HepG2 (cell line): Measurements from ENCODE around the gene ESYT1. TPM values are rescaled to one million over a fixed set of nuclear protein-coding genes. Genes with fewer than 3 reads are reported as not detected.

Source experiments
- ATAC-seq: fragments of 200-7000 bp; cut with Tn5 transposase; 3 replicates; pipeline ENCODE4 v1.9.1; 2020; ENCODE audit warnings: mild to moderate bottlenecking, moderate library complexity
- BruUV-seq: library from RNA; stranded (reverse); fragments of 400-500 nt; replicated peaks from 2 replicates; lab custom pipeline; 2021; lab: Mats Ljungman, UMichigan
- CTCF ChIA-PET: fragments of 300-600 bp; formaldehyde crosslinking; extraction: SDS; loops from one replicate; lab custom pipeline; 2021; ENCODE audit warnings: low total read pairs, inconsistent platforms, low intra/inter-chr PET ratio; lab: Yijun Ruan, JAX
- POLR2A ChIA-PET: fragments of 350-600 bp; sonication (Branson Sonifier 250); formaldehyde crosslinking; loops from one replicate; lab custom pipeline; 2020; ENCODE audit warnings: antibody characterized with exemption, inconsistent platforms; lab: Yijun Ruan, JAX
- DNase-seq: peaks from one replicate; pipeline ENCODE4 v3.0.0-alpha.2; 2015; ENCODE audit warnings: low spot score
- FAIRE-seq: peaks from 3 replicates; lab custom pipeline; 2011; peaks lifted over from hg19 to GRCh38; lab: Jason Lieb, UNC
- H2AFZ ChIP-seq: one replicate; pipeline ENCODE4 v1.6.1; 2011; ENCODE audit warnings: low read length, inconsistent platforms
- H3K27ac ChIP-seq: fragments of 300-600 bp; 3 replicates; pipeline ENCODE4 v1.8.0; 2011; ENCODE audit warnings: mixed run types, mild to moderate bottlenecking, mixed read lengths, low read length, inconsistent platforms; ENCODE audit not compliant: insufficient read depth; ENCODE audit errors: extremely low read length
- H3K27me3 ChIP-seq, 2 experiments: fragments of 200-600 bp in 1 of 2; 2 replicates in 1 of 2; 3 replicates in 1 of 2; pipeline versions ENCODE4 v1.6.0 to v1.8.0; 2011; ENCODE audit warnings: low read length in 2 of 2, mild to moderate bottlenecking in 2 of 2, moderate library complexity in 2 of 2, inconsistent platforms in 1 of 2; ENCODE audit not compliant: insufficient read depth in 2 of 2, control insufficient read depth in 1 of 2
- H3K36me3 ChIP-seq, 2 experiments: fragments of 200-600 bp in 1 of 2; replicated peaks in 1 of 2; 2 replicates in 1 of 2; 3 replicates in 1 of 2; pipeline versions ENCODE4 v1.5.1 to v1.8.0; 2011; ENCODE audit warnings: low read length in 2 of 2, inconsistent platforms in 1 of 2; ENCODE audit not compliant: insufficient read depth in 2 of 2, control insufficient read depth in 1 of 2
- H3K4me1 ChIP-seq: 2 replicates; pipeline ENCODE4 v1.5.1; 2012; ENCODE audit warnings: low read length, inconsistent platforms; ENCODE audit not compliant: insufficient read depth
- H3K4me2 ChIP-seq: 2 replicates; pipeline ENCODE4 v1.6.0; 2011; ENCODE audit warnings: low read depth, low read length, inconsistent platforms
- H3K4me3 ChIP-seq, 3 experiments: fragments of 200-600 bp in 1 of 3; sonication (generic), shearing (Covaris generic) in 1 of 3; replicated peaks in 1 of 3; 2 replicates each; pipeline ENCODE4 v1.5.1; 2011 to 2016; ENCODE audit warnings: low read length in 3 of 3, inconsistent platforms in 2 of 3, low read depth in 2 of 3, mild to moderate bottlenecking in 2 of 3, control low read depth in 1 of 3, mixed read lengths in 1 of 3; ENCODE audit not compliant: insufficient read depth in 1 of 3
- H3K79me2 ChIP-seq: one replicate; pipeline ENCODE4 v1.6.1; 2011; ENCODE audit warnings: low read length, inconsistent platforms; ENCODE audit not compliant: insufficient read depth
- H3K9ac ChIP-seq: 2 replicates; pipeline ENCODE4 v1.6.0; 2011; ENCODE audit warnings: mild to moderate bottlenecking, low read depth, low read length, inconsistent platforms; ENCODE audit not compliant: insufficient read depth
- H3K9me3 ChIP-seq: 2 replicates; pipeline ENCODE4 v1.5.1; 2012; ENCODE audit warnings: mild to moderate bottlenecking, low read length
- H4K20me1 ChIP-seq: 2 replicates; pipeline ENCODE4 v1.6.0; 2011; ENCODE audit warnings: inconsistent platforms, mild to moderate bottlenecking, low read length, moderate library complexity; ENCODE audit not compliant: insufficient read depth
- BATF2 ChIP-seq: sonication (generic); formaldehyde crosslinking; IDR thresholded peaks from 2 replicates; pipeline ENCODE4 v1.8.0; 2022; ENCODE audit warnings: mild to moderate bottlenecking, missing genetic modification reagents, moderate library complexity
- CENPBD1 ChIP-seq: sonication (generic); formaldehyde crosslinking; IDR thresholded peaks from 2 replicates; pipeline ENCODE4 v1.8.0; 2022; ENCODE audit warnings: missing genetic modification reagents, low read depth, mild to moderate bottlenecking, borderline replicate concordance
- CSRNP2 ChIP-seq: sonication (generic); formaldehyde crosslinking; conservative IDR thresholded peaks from 2 replicates; pipeline ENCODE4 v1.8.0; 2022; ENCODE audit warnings: low read depth, missing genetic modification reagents
- ELF3 ChIP-seq: IDR thresholded peaks from 2 replicates; pipeline ENCODE4 v1.6.1; 2016; ENCODE audit warnings: missing genetic modification reagents, missing compliant biosample characterization
- FOXM1 ChIP-seq: sonication (generic); formaldehyde crosslinking; IDR thresholded peaks from 2 replicates; pipeline ENCODE4 v1.5.0; 2020; ENCODE audit warnings: missing genetic modification reagents
- HIVEP1 ChIP-seq: sonication (generic); formaldehyde crosslinking; IDR thresholded peaks from 2 replicates; pipeline ENCODE4 v1.4.0; 2020; ENCODE audit warnings: mild to moderate bottlenecking, missing genetic modification reagents
- HMG20B ChIP-seq: conservative IDR thresholded peaks from 2 replicates; pipeline ENCODE4 v1.6.1; 2016; ENCODE audit warnings: missing genetic modification reagents, missing compliant biosample characterization
- KAT2B ChIP-seq: fragments of 150-350 bp; IDR thresholded peaks from 2 replicates; pipeline ENCODE4 v1.6.1; 2014; ENCODE audit warnings: low read depth, low read length, borderline replicate concordance
- KMT2B ChIP-seq: IDR thresholded peaks from 2 replicates; pipeline ENCODE4 v1.6.1; 2016; ENCODE audit warnings: missing genetic modification reagents, missing compliant biosample characterization
- MED1 ChIP-seq: sonication (generic); formaldehyde crosslinking; IDR thresholded peaks from 2 replicates; pipeline ENCODE4 v1.4.0; 2020; ENCODE audit warnings: missing genetic modification reagents
- MEIS1 ChIP-seq: sonication (generic); formaldehyde crosslinking; IDR thresholded peaks from 2 replicates; pipeline ENCODE4 v1.9.0; 2021; ENCODE audit warnings: mild to moderate bottlenecking, missing genetic modification reagents, moderate library complexity, borderline replicate concordance
- MTF1 ChIP-seq: sonication (generic); formaldehyde crosslinking; IDR thresholded peaks from 2 replicates; pipeline ENCODE4 v1.5.0; 2020; ENCODE audit warnings: missing genetic modification reagents
- NFKBIZ ChIP-seq: IDR thresholded peaks from 2 replicates; pipeline ENCODE4 v1.6.1; 2018; ENCODE audit warnings: missing genetic modification reagents, missing compliant biosample characterization
- POLR2A ChIP-seq, 2 experiments: IDR thresholded peaks; 2 replicates each; pipeline ENCODE4 v1.6.1; 2011; ENCODE audit warnings: low read depth in 2 of 2, low read length in 2 of 2, mild to moderate bottlenecking in 1 of 2, moderate library complexity in 1 of 2; ENCODE audit not compliant: insufficient read depth in 1 of 2
- POLR2AphosphoS5 ChIP-seq: IDR thresholded peaks from 2 replicates; pipeline ENCODE4 v1.6.1; 2012; ENCODE audit warnings: low read depth, low read length
- RBFOX2 ChIP-seq: fragments of 200-400 bp; formaldehyde crosslinking; IDR thresholded peaks from 2 replicates; pipeline ENCODE4 v1.6.1; 2017; ENCODE audit warnings: low read depth, mild to moderate bottlenecking, low read length
- RBM22 ChIP-seq: fragments of 200-400 bp; formaldehyde crosslinking; optimal IDR thresholded peaks from 2 replicates; pipeline ENCODE3; 2017; ENCODE audit warnings: mild to moderate bottlenecking, low read length, moderate library complexity
- SAP130 ChIP-seq: IDR thresholded peaks from 2 replicates; pipeline ENCODE4 v1.6.1; 2016; ENCODE audit warnings: low read depth
- WIZ ChIP-seq: sonication (generic); formaldehyde crosslinking; IDR thresholded peaks from 2 replicates; pipeline ENCODE4 v1.5.1; 2020; ENCODE audit warnings: mild to moderate bottlenecking, missing genetic modification reagents
- ZBTB20 ChIP-seq: sonication (generic); formaldehyde crosslinking; IDR thresholded peaks from 2 replicates; pipeline ENCODE4 v1.8.1; 2023; ENCODE audit warnings: missing genetic modification reagents, low read depth, mild to moderate bottlenecking, borderline replicate concordance
- ZBTB43 ChIP-seq: sonication (generic); formaldehyde crosslinking; conservative IDR thresholded peaks from 2 replicates; pipeline ENCODE4 v1.4.0; 2020; ENCODE audit warnings: missing genetic modification reagents
- ZNF451 ChIP-seq: sonication (generic); formaldehyde crosslinking; IDR thresholded peaks from 2 replicates; pipeline ENCODE4 v1.5.0; 2020; ENCODE audit warnings: mild to moderate bottlenecking, missing genetic modification reagents
- ZNF766 ChIP-seq: sonication (generic); formaldehyde crosslinking; IDR thresholded peaks from 2 replicates; pipeline ENCODE4 v1.5.0; 2020; ENCODE audit warnings: missing genetic modification reagents, borderline replicate concordance
- ZSCAN22 ChIP-seq: sonication (generic); formaldehyde crosslinking; IDR thresholded peaks from 2 replicates; pipeline ENCODE4 v1.4.0; 2020; ENCODE audit warnings: mild to moderate bottlenecking, missing genetic modification reagents
- WGBS: methylation state at CpG from one replicate; pipeline ENCODE4 v1.1.6; 2017; ENCODE audit warnings: low lambda C conversion rate; 5-methylcytosine and 5-hydroxymethylcytosine counted together
- in situ Hi-C: cut with HindIII; loops from 2 replicates; pipeline ENCODE4 v1.10.0; 2017; ENCODE audit warnings: low pct_unique_long_range_greater_than_20kb; ENCODE audit not compliant: extremely low pct_ligation_motif_present
- intact Hi-C: fragments of 100-400 bp; cut with micrococcal nuclease; formaldehyde crosslinking; loops from one replicate; pipeline ENCODE4 v1.10.0; 2022; ENCODE audit not compliant: unreplicated experiment
- polyA plus RNA-seq, 8 experiments: library from polyadenylated mRNA; depleted of rRNA in 3 of 8; stranded (reverse) in 7 of 8; unstranded in 1 of 8; fragments of >200 nt; fragmentation: Illumina TruSeq in 4 of 8; extraction: Trizol in 4 of 8; gene quantifications; 2 replicates each; pipeline versions ENCODE4 v1.2.1 to v1.2.3, GENCODE V29; 2011 to 2016; ENCODE audit warnings: low read depth in 4 of 8, missing spikeins in 1 of 8, mixed read lengths in 1 of 8; ENCODE audit not compliant: insufficient read depth in 1 of 8
- total RNA-seq, 5 experiments: library from RNA; depleted of rRNA; stranded (reverse); fragments of >200 nt; fragmentation: Illumina TruSeq; extraction: Trizol; gene quantifications; 2 replicates each; pipeline ENCODE4 v1.2.3, GENCODE V29; 2016; ENCODE audit warnings: low read depth in 1 of 5

ESYT1 gene
- total and polyA plus RNA-seq, 2 of the 13 experiments (the other 11 are each of a cell fraction or from before 2014, with no cell fraction given), result 66.9 to 71.0 TPM

GRCh38 chr12:56161690-56162351 lies 33.8 kb downstream of the ESYT1 start:
- no peak overlapping the region for H3K4me2 ChIP-seq
- peaks cover 28% of the 10 kb centered on the region for H4K20me1 ChIP-seq
- CTCF ChIA-PET, result no interaction called here
- H3K4me3 ChIP-seq, result no peak overlapping the region
- ATAC-seq (no peak), DNase-seq (no peak), FAIRE-seq (no peak)
- POLR2A ChIA-PET, result interaction anchor here (0.8 to 3.3 kb wide), 11 partner anchors 10 to 60 kb away, joined by 3 to 20 read pairs (median 6); partner anchors contain the start of genes ESYT1, MYL6B, RNF41 and SMARCC2
- peaks cover 25% of the 10 kb centered on the region for H3K79me2 ChIP-seq
- 97% methylated on average over 10 of the region's 10 CpGs for WGBS
- H2AFZ ChIP-seq, result no peak overlapping the region
- peaks cover 29 to 56% of the 10 kb centered on the region in 2 experiments for H3K36me3 ChIP-seq
- no peak overlapping the region for H3K9ac ChIP-seq
- H3K4me1 ChIP-seq, result peaks cover 36% of the 10 kb centered on the region
- H3K27ac ChIP-seq, result no peak overlapping the region
- no peaks in the 10 kb centered on the region for H3K9me3 ChIP-seq
- no TSS peak for BruUV-seq
- intact Hi-C loops, result no loop called here
- in situ Hi-C loops, result no loop called here
- H3K27me3 ChIP-seq, result no peaks in the 10 kb centered on the region; a peak in 1 of 5 replicates
- TF ChIP-seq RBM22, result peak; percentile 12
- TF ChIP-seq ZBTB20 (CRISPR knock-in tag), result no peak
- TF ChIP-seq SAP130 (CRISPR knock-in tag), result no peak
- TF ChIP-seq ZNF766 (CRISPR knock-in tag), result no peak
- TF ChIP-seq HIVEP1 (CRISPR knock-in tag), result no peak
- no peak for TF ChIP-seq KAT2B
- TF ChIP-seq KMT2B (CRISPR knock-in tag), result no peak
- no peak for TF ChIP-seq CENPBD1 (CRISPR knock-in tag)
- no peak for TF ChIP-seq WIZ (CRISPR knock-in tag)
- TF ChIP-seq POLR2A (IDR thresholded peaks at IDR 0.05; ENCODE audit: insufficient read depth in 1 of 2, low read depth in 2 of 2, low read length in 2 of 2), result peak in 1 of 2 experiments; percentile 11; a peak in 1 of 4 replicates
- no peak for TF ChIP-seq ZBTB43 (CRISPR knock-in tag)
- no peak for TF ChIP-seq FOXM1 (CRISPR knock-in tag)
- peak; percentile 32 for TF ChIP-seq POLR2AphosphoS5
- TF ChIP-seq CSRNP2 (CRISPR knock-in tag), result no peak
- no peak for TF ChIP-seq ZNF451 (CRISPR knock-in tag)
- TF ChIP-seq MTF1 (CRISPR knock-in tag), result no peak
- no peak for TF ChIP-seq HMG20B
- no peak for TF ChIP-seq NFKBIZ
- no peak for TF ChIP-seq MEIS1 (CRISPR knock-in tag)
- no peak for TF ChIP-seq ELF3 (CRISPR knock-in tag)
- no peak for TF ChIP-seq ZSCAN22 (CRISPR knock-in tag)
- TF ChIP-seq BATF2 (CRISPR knock-in tag), result no peak
- 0 out of 2 replicates have a peak, but pooled peaks have one; percentile 3 for TF ChIP-seq RBFOX2
- TF ChIP-seq MED1 (CRISPR knock-in tag), result no peak
